ENCODE measurements around the gene AGRN. TPM values are rescaled to one million over a fixed set of nuclear protein-coding genes. Genes with fewer than 3 reads are reported as not detected.

Gene AGRN
- total RNA-seq, 1 donor from 2014 or later = 479 TPM

DNA sequence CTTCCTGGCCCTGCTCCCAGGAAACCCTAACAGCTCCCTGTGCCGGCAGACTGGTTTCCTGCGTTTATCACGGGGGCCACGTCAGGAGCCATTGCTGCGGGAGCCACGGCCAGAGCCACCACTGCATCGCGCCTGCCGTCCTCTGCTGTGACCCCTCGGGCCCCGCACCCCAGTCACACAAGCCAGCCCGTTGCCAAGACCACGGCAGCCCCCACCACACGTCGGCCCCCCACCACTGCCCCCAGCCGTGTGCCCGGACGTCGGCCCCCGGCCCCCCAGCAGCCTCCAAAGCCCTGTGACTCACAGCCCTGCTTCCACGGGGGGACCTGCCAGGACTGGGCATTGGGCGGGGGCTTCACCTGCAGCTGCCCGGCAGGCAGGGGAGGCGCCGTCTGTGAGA lies 28.0 kb downstream of the AGRN start:
- H3K27me3 ChIP-seq (ENCODE audit: control insufficient read depth, insufficient read depth, low read length) = no peaks in the 10 kb centered on the region
- TF ChIP-seq, protein P1, sequence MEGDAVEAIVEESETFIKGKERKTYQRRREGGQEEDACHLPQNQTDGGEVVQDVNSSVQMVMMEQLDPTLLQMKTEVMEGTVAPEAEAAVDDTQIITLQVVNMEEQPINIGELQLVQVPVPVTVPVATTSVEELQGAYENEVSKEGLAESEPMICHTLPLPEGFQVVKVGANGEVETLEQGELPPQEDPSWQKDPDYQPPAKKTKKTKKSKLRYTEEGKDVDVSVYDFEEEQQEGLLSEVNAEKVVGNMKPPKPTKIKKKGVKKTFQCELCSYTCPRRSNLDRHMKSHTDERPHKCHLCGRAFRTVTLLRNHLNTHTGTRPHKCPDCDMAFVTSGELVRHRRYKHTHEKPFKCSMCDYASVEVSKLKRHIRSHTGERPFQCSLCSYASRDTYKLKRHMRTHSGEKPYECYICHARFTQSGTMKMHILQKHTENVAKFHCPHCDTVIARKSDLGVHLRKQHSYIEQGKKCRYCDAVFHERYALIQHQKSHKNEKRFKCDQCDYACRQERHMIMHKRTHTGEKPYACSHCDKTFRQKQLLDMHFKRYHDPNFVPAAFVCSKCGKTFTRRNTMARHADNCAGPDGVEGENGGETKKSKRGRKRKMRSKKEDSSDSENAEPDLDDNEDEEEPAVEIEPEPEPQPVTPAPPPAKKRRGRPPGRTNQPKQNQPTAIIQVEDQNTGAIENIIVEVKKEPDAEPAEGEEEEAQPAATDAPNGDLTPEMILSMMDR (IDR thresholded peaks at IDR 0.05; ENCODE audit: insufficient read depth, low read length, poor library complexity, severe bottlenecking) = no peak
- no peak for DNase-seq (ENCODE audit: low read depth)
- peaks cover 5% of the 10 kb centered on the region for H3K36me3 ChIP-seq (ENCODE audit: control insufficient read depth, insufficient read depth, low read length)
- no peak overlapping the region for H3K4me3 ChIP-seq (ENCODE audit: low read depth, low read length)

DNA sequence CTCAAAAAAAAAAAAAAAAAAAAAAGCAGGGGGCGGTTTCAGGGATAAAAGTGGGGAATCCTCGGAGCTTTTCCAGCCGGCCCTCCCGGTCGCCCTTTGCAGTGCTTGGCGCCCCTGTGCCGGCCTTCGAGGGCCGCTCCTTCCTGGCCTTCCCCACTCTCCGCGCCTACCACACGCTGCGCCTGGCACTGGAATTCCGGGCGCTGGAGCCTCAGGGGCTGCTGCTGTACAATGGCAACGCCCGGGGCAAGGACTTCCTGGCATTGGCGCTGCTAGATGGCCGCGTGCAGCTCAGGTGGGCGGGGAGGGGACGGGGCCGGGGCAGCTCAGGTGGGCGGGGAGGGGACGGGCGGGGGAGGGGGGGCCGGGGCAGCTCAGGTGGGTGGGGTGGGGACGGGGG lies 28.8 kb downstream of the AGRN start:
- peaks cover 2% of the 10 kb centered on the region for H3K36me3 ChIP-seq (ENCODE audit: control insufficient read depth, insufficient read depth, low read length)
- H3K27me3 ChIP-seq (ENCODE audit: control insufficient read depth, insufficient read depth, low read length) = no peaks in the 10 kb centered on the region
- DNase-seq (ENCODE audit: low read depth) = no peak
- H3K4me3 ChIP-seq (ENCODE audit: low read depth, low read length) = no peak overlapping the region
- TF ChIP-seq, protein P1 (IDR thresholded peaks at IDR 0.05; ENCODE audit: insufficient read depth, low read length, poor library complexity, severe bottlenecking) = no peak

DNA sequence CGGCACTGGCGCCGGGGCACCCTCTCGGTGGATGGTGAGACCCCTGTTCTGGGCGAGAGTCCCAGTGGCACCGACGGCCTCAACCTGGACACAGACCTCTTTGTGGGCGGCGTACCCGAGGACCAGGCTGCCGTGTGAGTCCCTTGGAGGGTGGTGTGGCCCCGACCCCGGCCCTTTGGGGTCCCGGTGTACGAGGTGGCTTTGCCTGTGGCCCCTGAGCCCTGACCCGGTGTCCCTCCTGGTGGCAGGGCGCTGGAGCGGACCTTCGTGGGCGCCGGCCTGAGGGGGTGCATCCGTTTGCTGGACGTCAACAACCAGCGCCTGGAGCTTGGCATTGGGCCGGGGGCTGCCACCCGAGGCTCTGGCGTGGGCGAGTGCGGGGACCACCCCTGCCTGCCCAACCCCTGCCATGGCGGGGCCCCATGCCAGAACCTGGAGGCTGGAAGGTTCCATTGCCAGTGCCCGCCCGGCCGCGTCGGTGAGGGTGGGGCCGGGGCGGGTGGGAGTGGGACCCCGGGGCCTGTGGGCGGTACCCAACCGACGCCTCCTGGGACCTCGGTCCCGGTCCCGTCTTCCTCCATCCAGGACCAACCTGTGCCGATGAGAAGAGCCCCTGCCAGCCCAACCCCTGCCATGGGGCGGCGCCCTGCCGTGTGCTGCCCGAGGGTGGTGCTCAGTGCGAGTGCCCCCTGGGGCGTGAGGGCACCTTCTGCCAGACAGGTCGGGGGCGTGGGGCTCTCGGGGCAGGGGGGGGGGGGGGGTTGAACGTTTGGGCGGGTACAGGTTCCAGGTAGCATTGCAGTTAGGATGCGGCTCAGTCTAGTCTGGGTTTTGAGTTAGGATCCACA lies 29.6 kb downstream of the AGRN start:
- no peak for DNase-seq (ENCODE audit: low read depth)
- TF ChIP-seq, protein P1 (IDR thresholded peaks at IDR 0.05; ENCODE audit: insufficient read depth, low read length, poor library complexity, severe bottlenecking) = no peak
- peaks cover 1% of the 10 kb centered on the region for H3K36me3 ChIP-seq (ENCODE audit: control insufficient read depth, insufficient read depth, low read length)
- no peaks in the 10 kb centered on the region for H3K27me3 ChIP-seq (ENCODE audit: control insufficient read depth, insufficient read depth, low read length)
- H3K4me3 ChIP-seq (ENCODE audit: low read depth, low read length) = no peak overlapping the region

DNA sequence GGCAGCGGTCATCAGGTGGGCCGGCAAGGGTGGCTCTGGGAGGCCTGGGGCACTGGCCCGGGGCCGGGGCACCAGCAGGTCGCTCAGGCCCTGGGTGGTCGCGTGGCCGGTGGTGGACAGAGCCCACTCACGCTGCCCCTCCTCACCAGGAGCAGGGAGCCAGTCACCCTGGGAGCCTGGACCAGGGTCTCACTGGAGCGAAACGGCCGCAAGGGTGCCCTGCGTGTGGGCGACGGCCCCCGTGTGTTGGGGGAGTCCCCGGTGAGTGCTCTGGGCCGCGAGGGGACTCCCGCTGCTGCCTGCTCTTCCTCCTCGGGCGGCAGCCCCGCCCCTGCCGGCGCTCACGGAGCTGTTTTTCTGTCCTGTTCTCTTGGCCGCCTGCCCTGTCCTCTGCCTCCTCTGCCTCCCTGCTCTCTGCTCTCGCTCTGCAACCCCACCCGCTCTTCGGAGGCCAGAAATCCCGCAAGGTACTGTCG lies 30.7 kb downstream of the AGRN start:
- Histone ChIP-seq H3K4me3 (ENCODE audit: low read depth, low read length) (no peak overlapping the region), H3K27me3 (ENCODE audit: control insufficient read depth, insufficient read depth, low read length) (no peaks in the 10 kb centered on the region), H3K36me3 (ENCODE audit: control insufficient read depth, insufficient read depth, low read length) (peaks cover 3% of the 10 kb centered on the region)
- TF ChIP-seq, protein P1 (IDR thresholded peaks at IDR 0.05; ENCODE audit: insufficient read depth, low read length, poor library complexity, severe bottlenecking) = no peak
- DNase-seq (ENCODE audit: low read depth) = no peak

DNA sequence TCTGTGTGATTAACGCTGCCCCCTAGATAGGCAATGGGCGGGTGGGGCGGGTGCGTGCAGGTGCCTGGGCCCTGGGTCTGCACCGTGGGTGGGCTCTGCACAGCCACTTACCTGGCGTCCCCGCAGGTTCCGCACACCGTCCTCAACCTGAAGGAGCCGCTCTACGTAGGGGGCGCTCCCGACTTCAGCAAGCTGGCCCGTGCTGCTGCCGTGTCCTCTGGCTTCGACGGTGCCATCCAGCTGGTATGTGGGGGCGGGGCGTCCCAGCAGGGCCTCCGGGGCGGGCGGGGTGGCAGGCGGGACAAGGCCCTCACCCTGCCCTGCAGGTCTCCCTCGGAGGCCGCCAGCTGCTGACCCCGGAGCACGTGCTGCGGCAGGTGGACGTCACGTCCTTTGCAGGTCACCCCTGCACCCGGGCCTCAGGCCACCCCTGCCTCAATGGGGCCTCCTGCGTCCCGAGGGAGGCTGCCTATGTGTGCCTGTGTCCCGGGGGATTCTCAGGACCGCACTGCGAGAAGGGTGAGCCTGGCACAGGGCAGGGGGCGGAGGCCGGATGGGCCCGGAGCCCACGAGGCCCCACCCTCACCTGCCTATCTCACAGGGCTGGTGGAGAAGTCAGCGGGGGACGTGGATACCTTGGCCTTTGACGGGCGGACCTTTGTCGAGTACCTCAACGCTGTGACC lies 31.3 kb downstream of the AGRN start:
- no peak for DNase-seq (ENCODE audit: low read depth)
- no peak overlapping the region for H3K4me3 ChIP-seq (ENCODE audit: low read depth, low read length)
- H3K36me3 ChIP-seq (ENCODE audit: control insufficient read depth, insufficient read depth, low read length) = peaks cover 3% of the 10 kb centered on the region
- H3K27me3 ChIP-seq (ENCODE audit: control insufficient read depth, insufficient read depth, low read length) = no peaks in the 10 kb centered on the region
- TF ChIP-seq, protein P1 (IDR thresholded peaks at IDR 0.05; ENCODE audit: insufficient read depth, low read length, poor library complexity, severe bottlenecking) = no peak

Measured in kidney epithelial cell (primary cell).